ENCODE measurements around the gene CFP. TPM values are rescaled to one million over a fixed set of nuclear protein-coding genes. Genes with fewer than 3 reads are reported as not detected.

The CFP gene
- total RNA-seq, 6 experiments from 2014 or later, result 0.05 to 0.28 (median 0.13) TPM

DNA sequence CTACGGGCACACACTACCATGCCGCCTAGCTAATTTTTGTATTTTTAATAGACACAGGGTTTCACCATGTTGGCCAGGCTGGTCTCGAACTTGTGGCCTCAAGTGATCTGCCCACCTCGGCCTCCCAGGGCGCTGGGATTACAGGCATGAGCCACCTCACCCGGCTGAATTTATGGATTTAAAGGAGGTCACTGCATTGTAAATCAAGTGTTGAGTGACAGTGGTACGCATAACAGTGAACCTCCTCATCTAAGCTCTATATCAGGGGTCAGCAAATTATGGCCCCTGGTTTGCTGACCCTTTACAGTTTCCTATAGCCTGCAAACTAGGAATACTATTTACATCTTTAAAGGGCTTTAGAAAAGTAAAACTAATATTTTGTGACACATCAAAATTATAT is 31.8 kb upstream of the CFP start:
- no peak overlapping the region for H3K4me3 Mint-ChIP-seq
- no peaks in the 10 kb centered on the region for H3K9me3 Mint-ChIP-seq
- peak overlapping the region; percentile 96 for H3K27ac Mint-ChIP-seq
- H3K36me3 Mint-ChIP-seq (ENCODE audit: low read depth), result peaks cover 14% of the 10 kb centered on the region; the same call in 1 of the 2 replicates
- no peaks in the 10 kb centered on the region; the same call in 1 of the 2 replicates for H3K27me3 Mint-ChIP-seq (ENCODE audit: insufficient read depth)
- TF ChIP-seq, protein P1, sequence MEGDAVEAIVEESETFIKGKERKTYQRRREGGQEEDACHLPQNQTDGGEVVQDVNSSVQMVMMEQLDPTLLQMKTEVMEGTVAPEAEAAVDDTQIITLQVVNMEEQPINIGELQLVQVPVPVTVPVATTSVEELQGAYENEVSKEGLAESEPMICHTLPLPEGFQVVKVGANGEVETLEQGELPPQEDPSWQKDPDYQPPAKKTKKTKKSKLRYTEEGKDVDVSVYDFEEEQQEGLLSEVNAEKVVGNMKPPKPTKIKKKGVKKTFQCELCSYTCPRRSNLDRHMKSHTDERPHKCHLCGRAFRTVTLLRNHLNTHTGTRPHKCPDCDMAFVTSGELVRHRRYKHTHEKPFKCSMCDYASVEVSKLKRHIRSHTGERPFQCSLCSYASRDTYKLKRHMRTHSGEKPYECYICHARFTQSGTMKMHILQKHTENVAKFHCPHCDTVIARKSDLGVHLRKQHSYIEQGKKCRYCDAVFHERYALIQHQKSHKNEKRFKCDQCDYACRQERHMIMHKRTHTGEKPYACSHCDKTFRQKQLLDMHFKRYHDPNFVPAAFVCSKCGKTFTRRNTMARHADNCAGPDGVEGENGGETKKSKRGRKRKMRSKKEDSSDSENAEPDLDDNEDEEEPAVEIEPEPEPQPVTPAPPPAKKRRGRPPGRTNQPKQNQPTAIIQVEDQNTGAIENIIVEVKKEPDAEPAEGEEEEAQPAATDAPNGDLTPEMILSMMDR (IDR thresholded peaks at IDR 0.05), result no peak
- DNase-seq, result no peak
- H3K4me1 Mint-ChIP-seq (ENCODE audit: low read depth), result peaks cover 32% of the 10 kb centered on the region

DNA sequence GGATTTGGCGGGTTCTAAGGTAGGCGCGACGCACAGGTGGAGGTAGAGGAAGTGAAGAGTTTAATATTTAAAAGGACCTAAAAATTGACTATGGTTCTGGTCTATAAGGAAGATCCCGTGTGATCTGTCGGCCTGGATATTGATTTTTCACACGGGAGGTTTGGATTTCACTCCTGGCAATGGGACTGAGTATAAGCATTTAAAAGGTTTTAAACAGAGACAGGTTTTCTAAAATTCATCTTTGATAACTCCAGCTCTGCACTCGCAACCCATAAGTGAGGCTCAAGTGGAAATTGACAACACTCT is 29.6 kb upstream of the CFP start:
- H3K27ac Mint-ChIP-seq, result peak overlapping the region; percentile 99
- H3K9me3 Mint-ChIP-seq, result no peaks in the 10 kb centered on the region
- DNase-seq, result no peak
- H3K27me3 Mint-ChIP-seq (ENCODE audit: insufficient read depth), result no peaks in the 10 kb centered on the region; the same call in 1 of the 2 replicates
- peak overlapping the region; percentile 96 for H3K4me3 Mint-ChIP-seq
- H3K36me3 Mint-ChIP-seq (ENCODE audit: low read depth), result peaks cover 17% of the 10 kb centered on the region
- H3K4me1 Mint-ChIP-seq (ENCODE audit: low read depth), result peaks cover 26% of the 10 kb centered on the region
- TF ChIP-seq, protein P1 (IDR thresholded peaks at IDR 0.05), result no peak

DNA sequence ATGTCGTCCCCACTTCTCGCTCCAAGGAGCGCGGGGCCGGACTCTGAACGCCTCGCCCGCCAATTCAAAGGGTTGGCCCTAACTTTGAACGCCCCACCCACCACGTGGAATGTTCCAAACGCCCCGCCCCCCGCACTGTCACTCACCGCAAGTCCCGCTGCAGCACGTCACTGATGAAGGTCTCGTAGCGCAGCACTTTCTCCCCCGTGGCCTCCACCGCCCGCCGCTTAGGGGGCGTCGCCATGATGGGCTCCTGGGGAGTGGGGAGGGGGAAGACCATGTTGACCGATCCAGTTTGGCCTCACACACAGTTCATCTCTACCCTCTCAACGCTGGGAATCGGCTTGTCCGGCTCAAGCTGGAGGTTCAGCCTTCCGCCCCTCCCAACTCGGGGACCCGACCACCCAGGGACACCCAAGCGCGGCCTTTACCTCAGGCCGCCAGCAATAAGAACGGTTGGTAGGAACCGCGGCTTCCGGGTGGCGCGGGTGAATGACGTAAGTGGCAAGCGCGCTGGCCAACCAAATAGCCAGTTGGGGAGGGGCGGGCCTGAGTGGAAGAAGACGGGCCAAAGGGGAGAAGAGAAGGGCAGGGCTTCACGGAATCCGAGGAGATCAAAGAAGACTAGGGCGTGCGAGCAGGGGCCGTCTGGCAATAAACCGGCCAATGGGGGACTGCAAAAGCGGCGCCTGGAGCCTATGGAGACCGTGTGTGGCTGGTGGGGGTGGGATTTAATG is 29.1 kb upstream of the CFP start, which contains the start of gene UXT:
Gene UXT (minus strand): TSS at position 497 of the 737 bp plus-strand sequence. CDS start 253 bp downstream, at position 244.
- Mint-ChIP-seq H3K36me3 (ENCODE audit: low read depth) (peaks cover 17% of the 10 kb centered on the region), H3K27ac (peak within 1 kb of the TSS; percentile 99), H3K4me1 (ENCODE audit: low read depth) (peaks cover 23% of the 10 kb centered on the region), H3K9me3 (no peaks in the 10 kb centered on the region), H3K4me3 (peak within 1 kb of the TSS; percentile 96), H3K27me3 (ENCODE audit: insufficient read depth) (no peaks in the 10 kb centered on the region; the same call in 1 of the 2 replicates)
- TF ChIP-seq, protein P1 (IDR thresholded peaks at IDR 0.05), result no peak
- DNase-seq, result peak; percentile 95

GRCh38 chrX:47658301-47658683 is 28.6 kb upstream of the CFP start:
- H3K9me3 Mint-ChIP-seq, result no peaks in the 10 kb centered on the region
- peaks cover 18% of the 10 kb centered on the region for H3K4me1 Mint-ChIP-seq (ENCODE audit: low read depth)
- H3K36me3 Mint-ChIP-seq (ENCODE audit: low read depth), result peaks cover 22% of the 10 kb centered on the region
- peak overlapping the region; percentile 99 for H3K27ac Mint-ChIP-seq
- peak overlapping the region; percentile 96 for H3K4me3 Mint-ChIP-seq
- no peaks in the 10 kb centered on the region; the same call in 1 of the 2 replicates for H3K27me3 Mint-ChIP-seq (ENCODE audit: insufficient read depth)
- DNase-seq, result no peak
- TF ChIP-seq, protein P1 (IDR thresholded peaks at IDR 0.05), result no peak

- Mint-ChIP-seq H3K4me3 (peak overlapping the region; percentile 87), H3K4me1 (ENCODE audit: low read depth) (peaks cover 54% of the 10 kb centered on the region), H3K9me3 (no peaks in the 10 kb centered on the region), H3K36me3 (ENCODE audit: low read depth) (peaks cover 38% of the 10 kb centered on the region), H3K27me3 (ENCODE audit: insufficient read depth) (peaks cover 5% of the 10 kb centered on the region; the same call in 1 of the 2 replicates), H3K27ac (peak overlapping the region; percentile 96)
- no peak for DNase-seq
- TF ChIP-seq, protein P1 (IDR thresholded peaks at IDR 0.05), result 0 out of 2 replicates have a peak, but pooled peaks have one; percentile 16
These were observed 21.5 kb upstream of the CFP start for GRCh38 chrX:47651043-47651905.

Data from HFFc6 (cell line).